ENCODE data around the gene ASB9.
"Not testable (repeated sequence)": the region's sequence is repeated elsewhere in the genome, so short reads cannot be mapped to it uniquely, and the experiment has no call there.

ASB9 gene

DNA sequence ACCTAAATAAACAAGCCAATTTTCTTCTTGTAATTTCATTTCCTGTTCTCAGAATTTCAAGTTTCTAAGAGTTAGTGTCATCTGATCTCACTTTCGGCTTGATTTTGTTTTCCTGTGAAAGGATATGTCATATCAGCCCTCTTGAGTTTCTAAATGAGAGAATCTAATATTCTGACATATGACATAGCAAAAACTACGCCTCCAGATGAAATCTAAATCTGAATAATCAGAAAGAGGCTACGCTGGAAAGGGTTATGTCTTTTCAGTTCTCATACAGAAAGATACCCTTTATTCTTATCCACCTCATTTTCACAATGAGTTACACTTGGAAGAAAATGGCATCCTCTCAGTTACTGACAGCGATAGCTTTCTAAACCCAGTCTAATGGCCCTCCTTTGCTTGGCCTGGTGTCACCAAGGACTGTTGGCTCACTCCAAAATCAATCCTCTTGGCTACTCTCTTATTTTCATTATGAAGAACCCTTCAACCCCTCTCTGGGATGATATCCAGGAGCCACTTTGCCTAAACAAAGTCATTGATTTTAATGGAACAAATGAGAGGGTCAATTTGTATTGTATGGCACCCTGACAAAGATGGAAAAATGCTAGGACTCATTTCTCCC is 65.6 kb downstream of the ASB9 start:
- TF ChIP-seq CTCF (conservative IDR thresholded peaks at IDR 0.05) = no peak
- no peak overlapping the region for H3K27ac ChIP-seq

DNA sequence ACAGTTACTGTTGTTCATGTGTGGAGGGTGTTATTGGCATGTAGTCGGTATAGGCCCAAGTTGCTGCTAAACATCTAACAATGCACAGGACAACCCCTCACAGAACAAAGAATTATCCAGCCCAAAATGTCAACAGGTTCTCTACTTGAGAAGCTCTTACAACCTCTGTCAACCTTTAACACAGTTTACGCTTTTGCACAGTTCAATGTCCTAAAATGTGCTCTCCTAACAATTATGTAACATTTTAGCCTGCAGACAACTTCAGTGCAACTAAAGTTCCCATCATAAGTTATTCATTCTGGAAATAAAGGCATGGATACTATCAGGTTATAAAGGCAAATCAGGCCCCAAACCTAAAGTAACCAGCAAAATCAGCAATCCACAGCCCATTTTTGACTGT is 66.2 kb downstream of the ASB9 start:
- no peak for TF ChIP-seq CTCF (conservative IDR thresholded peaks at IDR 0.05)
- H3K27ac ChIP-seq = no peak overlapping the region

DNA sequence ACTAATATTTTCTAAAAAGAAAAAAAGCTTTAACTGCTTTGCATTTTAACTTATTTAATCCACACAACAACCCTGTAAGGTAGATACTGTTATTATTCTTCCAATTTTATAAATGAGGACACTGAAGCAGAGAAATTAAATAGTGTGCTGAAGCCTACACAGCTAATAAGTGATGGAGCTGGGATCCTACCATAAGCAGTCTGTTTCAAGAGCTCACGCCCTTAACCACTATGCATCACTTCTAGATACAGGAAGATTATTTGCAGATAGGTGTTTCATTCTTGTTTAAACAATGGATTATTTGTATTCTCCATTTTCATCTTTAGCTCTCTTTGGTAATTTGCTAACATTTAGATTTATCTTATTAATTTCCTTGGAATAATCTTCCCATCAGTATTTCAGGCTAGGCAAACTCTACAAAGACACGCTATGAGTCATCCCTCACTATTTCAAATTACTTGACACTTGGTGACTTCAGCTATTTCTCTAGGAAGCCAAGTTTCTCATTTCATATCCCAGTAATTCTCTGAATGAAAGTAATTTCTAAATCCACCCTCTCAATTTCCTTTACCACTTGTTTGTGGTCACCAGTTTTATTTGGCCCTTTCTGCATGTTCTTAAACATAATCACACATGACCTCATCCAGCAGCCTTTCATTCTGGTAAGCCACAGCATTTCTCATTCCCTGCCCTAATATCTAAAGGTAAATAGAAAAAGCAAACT is 67.3 kb downstream of the ASB9 start:
- no peak for TF ChIP-seq CTCF (conservative IDR thresholded peaks at IDR 0.05)
- no peak overlapping the region for H3K27ac ChIP-seq

- no peak for TF ChIP-seq CTCF (conservative IDR thresholded peaks at IDR 0.05)
These were observed 69.0 kb downstream of the ASB9 start for GRCh38 chrX:15200871-15201270.

GRCh38 chrX:15198608-15199202 is 71.2 kb downstream of the ASB9 start:
- not testable (repeated sequence) for H3K27ac ChIP-seq

More at GRCh38 chrX:15200871-15201270, 69.0 kb downstream of the ASB9 start:
- no peak overlapping the region for H3K27ac ChIP-seq

GRCh38 chrX:15194146-15194545 is 75.7 kb downstream of the ASB9 start:
- no peak overlapping the region for H3K27ac ChIP-seq
- no peak for TF ChIP-seq CTCF (conservative IDR thresholded peaks at IDR 0.05)

Data from VCaP (cell line).